ENCODE results near the gene PPM1H. TPM values are rescaled to one million over a fixed set of nuclear protein-coding genes. Genes with fewer than 3 reads are reported as not detected.

Gene PPM1H
- polyA plus RNA-seq, 4 donors: 1.1 to 14.3 (median 3.2) TPM

DNA sequence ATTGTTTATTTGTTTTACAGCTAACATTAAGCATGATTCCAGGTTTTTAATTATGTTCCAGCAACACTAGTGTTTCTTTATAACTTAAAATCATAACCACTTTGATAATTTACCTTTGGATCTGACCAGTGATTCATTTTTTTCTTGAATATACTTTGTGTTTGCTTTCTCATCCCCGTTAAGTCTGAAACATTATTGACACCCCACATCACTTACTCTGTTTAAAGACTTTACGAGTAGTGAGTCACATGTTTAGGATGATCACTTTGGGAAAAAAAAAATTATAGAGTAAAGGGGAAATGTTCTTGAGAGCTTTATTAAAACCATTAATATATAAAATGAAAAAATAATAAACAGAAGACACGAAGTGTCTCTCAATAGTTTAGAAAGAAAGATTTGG, 336.1 kb downstream of the PPM1H start:
- H3K4me3 ChIP-seq (ENCODE audit: low read depth in 1 of 3, low read length in 3 of 3): no peak overlapping the region
- FAIRE-seq: no peak
- no peaks in the 10 kb centered on the region for H3K36me3 ChIP-seq (ENCODE audit: control insufficient read depth in 3 of 3, insufficient read depth in 2 of 3, low read depth in 1 of 3, low read length in 3 of 3)
- no peaks in the 10 kb centered on the region for H3K27me3 ChIP-seq (ENCODE audit: control insufficient read depth in 3 of 3, insufficient read depth in 3 of 3, low read length in 3 of 3)
- no peak for DNase-seq
- WGBS, 3 donors: 69 to 92% (median 90%) methylated on average over 3 of the region's 3 CpGs
- H3K27ac ChIP-seq (ENCODE audit: low read depth in 1 of 3, low read length in 2 of 3): no peak overlapping the region
- no peaks in the 10 kb centered on the region for H3K9me3 ChIP-seq (ENCODE audit: control insufficient read depth in 2 of 2, insufficient read depth in 1 of 2, low read depth in 1 of 2, low read length in 1 of 2)
- peaks cover 0 to 2% (median under 1%) of the 10 kb centered on the region in 3 donors for H3K4me1 ChIP-seq (ENCODE audit: control insufficient read depth in 3 of 3, insufficient read depth in 2 of 3, low read depth in 1 of 3, low read length in 2 of 3)

- Histone ChIP-seq H3K36me3 (ENCODE audit: control insufficient read depth in 3 of 3, insufficient read depth in 2 of 3, low read depth in 1 of 3, low read length in 3 of 3) (no peaks in the 10 kb centered on the region), H3K4me1 (ENCODE audit: control insufficient read depth in 3 of 3, insufficient read depth in 2 of 3, low read depth in 1 of 3, low read length in 2 of 3) (peaks cover 0 to 2% (median 0%) of the 10 kb centered on the region in 3 donors), H3K4me3 (ENCODE audit: low read depth in 1 of 3, low read length in 3 of 3) (no peak overlapping the region), H3K27me3 (ENCODE audit: control insufficient read depth in 3 of 3, insufficient read depth in 3 of 3, low read length in 3 of 3) (no peaks in the 10 kb centered on the region), H3K27ac (ENCODE audit: low read depth in 1 of 3, low read length in 2 of 3) (no peak overlapping the region), H3K9me3 (ENCODE audit: control insufficient read depth in 2 of 2, insufficient read depth in 1 of 2, low read depth in 1 of 2, low read length in 1 of 2) (no peaks in the 10 kb centered on the region)
- DNase-seq (no peak), FAIRE-seq (no peak)
- WGBS, 3 donors: 86 to 96% (median 93%) methylated on average over 3 of the region's 3 CpGs
Measured at GRCh38 chr12:62597253-62597652, 337.7 kb downstream of the PPM1H start.

Other genes starting within 250 kb of the PPM1H start
- 1 to 10 TPM in 1 of 4 donors, under 1 TPM in 1, not detected in 2; 0.25 to 1.1 TPM for gene AVPR1A, start 216.1 kb upstream of the PPM1H start, polyA plus RNA-seq